Right lobe of liver (tissue), 4 donors: ENCODE data around the gene SLCO3A1.

Experiments used
- CTCF ChIP-seq, 4 donors: fragments of 200-600 bp in 3 of 4; fragments of 450-650 bp in 1 of 4; IDR thresholded peaks; one replicate each; pipeline versions ENCODE4 v1.5.1 to v1.8.0; 2016 to 2022; ENCODE audit warnings: antibody characterized with exemption in 4 of 4, mild to moderate bottlenecking in 2 of 4
- POLR2A ChIP-seq: fragments of 450-650 bp; IDR thresholded peaks from one replicate; pipeline ENCODE4 v1.6.1; 2017; ENCODE audit warnings: antibody characterized with exemption, mild to moderate bottlenecking
- donor health status: DM: no; HTN: no; CAD: no.
- donor health status: DM: no; HTN: no; CAD: no.
- donor health status: DM: no; HTN: yes; CAD: no.

GRCh38 chr15:92132982-92133755 is 279.7 kb downstream of the SLCO3A1 start:
- no peak for TF ChIP-seq CTCF (IDR thresholded peaks at IDR 0.05)
- no peak for TF ChIP-seq POLR2A
